Measurements from ENCODE around the gene PDZK1IP1. TPM values are rescaled to one million over a fixed set of nuclear protein-coding genes. Genes with fewer than 3 reads are reported as not detected.

PDZK1IP1 gene
- total RNA-seq, 1 donor = 0.43 TPM

DNA sequence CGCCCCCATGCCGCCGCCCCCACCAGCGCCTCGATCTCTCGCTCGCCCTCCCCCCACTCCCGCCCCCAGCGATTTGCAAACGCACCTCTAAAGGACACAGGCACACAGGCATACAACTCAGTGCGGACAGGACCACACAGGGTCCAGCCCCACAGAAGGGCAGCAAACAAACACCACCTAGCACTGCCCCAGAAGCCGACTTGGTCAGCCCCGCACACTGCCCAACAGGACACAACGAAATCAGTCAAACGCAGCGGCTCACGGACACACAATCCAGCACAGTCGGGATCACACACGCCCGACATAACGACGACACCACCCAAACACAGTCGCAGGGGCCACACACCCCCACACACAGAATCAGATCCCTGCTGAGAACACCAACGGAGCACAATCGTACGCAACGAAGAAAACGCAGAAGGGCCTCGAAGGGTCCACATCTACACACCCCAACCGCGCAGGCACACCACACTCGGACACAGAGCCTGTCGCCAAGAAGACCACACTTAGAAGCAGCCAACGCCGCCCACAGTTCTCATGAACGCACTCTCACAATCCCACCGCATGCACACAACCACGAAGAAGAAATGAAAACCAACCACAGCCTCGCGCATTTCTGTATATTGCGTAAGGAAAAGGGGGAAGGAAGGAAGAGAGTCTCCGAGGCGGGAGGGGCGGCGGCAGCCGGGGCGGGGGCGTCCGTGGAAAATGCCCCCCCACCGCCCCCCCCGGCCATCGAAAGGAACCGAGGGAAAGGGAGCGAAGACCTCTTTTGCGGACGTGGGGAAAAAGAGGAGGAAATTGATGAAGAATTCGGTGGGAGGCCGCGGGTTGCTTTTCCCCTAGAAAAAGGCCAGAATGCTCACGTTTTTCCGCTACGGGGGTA lies 41.7 kb upstream of the PDZK1IP1 start:
- DNase-seq (ENCODE audit: low read depth) = peak; percentile 53
- peak overlapping the region; percentile 30 for H3K4me3 ChIP-seq (ENCODE audit: low read depth, low read length)
- TF ChIP-seq, protein P1, sequence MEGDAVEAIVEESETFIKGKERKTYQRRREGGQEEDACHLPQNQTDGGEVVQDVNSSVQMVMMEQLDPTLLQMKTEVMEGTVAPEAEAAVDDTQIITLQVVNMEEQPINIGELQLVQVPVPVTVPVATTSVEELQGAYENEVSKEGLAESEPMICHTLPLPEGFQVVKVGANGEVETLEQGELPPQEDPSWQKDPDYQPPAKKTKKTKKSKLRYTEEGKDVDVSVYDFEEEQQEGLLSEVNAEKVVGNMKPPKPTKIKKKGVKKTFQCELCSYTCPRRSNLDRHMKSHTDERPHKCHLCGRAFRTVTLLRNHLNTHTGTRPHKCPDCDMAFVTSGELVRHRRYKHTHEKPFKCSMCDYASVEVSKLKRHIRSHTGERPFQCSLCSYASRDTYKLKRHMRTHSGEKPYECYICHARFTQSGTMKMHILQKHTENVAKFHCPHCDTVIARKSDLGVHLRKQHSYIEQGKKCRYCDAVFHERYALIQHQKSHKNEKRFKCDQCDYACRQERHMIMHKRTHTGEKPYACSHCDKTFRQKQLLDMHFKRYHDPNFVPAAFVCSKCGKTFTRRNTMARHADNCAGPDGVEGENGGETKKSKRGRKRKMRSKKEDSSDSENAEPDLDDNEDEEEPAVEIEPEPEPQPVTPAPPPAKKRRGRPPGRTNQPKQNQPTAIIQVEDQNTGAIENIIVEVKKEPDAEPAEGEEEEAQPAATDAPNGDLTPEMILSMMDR (IDR thresholded peaks at IDR 0.05; ENCODE audit: insufficient read depth, low read depth, low read length) = no peak

DNA sequence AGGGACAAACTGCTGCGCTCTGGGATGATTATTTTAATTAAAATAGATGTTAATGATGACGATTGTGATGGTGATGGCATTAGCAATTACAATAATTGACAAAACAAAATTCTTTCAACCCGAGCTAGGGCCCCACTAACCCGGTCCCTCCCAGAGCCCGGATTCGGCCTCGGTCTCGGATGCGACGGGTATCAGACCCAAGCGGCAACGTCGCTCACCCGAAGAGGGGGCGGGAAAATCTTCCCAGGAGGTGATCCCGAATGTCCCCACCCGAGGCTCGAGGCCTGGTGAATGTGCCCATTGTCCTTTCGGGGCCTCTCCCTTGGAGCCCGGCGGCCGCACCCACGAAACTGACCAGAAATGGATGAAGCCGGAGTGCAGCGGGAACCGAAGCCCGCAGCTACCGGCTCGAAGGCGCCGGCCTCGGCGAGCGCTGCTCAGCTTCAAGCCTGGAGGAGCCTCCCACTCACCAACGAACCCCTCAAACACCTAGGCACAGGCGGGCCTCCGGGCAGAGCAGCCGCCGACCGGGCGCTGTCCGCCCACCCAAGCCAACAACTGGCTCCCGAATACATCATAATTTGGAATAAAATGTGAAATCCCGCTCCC lies 41.0 kb upstream of the PDZK1IP1 start:
- TF ChIP-seq, protein P1 (IDR thresholded peaks at IDR 0.05; ENCODE audit: insufficient read depth, low read depth, low read length) = no peak
- H3K4me3 ChIP-seq (ENCODE audit: low read depth, low read length) = no peak overlapping the region
- no peak for DNase-seq (ENCODE audit: low read depth)

DNA sequence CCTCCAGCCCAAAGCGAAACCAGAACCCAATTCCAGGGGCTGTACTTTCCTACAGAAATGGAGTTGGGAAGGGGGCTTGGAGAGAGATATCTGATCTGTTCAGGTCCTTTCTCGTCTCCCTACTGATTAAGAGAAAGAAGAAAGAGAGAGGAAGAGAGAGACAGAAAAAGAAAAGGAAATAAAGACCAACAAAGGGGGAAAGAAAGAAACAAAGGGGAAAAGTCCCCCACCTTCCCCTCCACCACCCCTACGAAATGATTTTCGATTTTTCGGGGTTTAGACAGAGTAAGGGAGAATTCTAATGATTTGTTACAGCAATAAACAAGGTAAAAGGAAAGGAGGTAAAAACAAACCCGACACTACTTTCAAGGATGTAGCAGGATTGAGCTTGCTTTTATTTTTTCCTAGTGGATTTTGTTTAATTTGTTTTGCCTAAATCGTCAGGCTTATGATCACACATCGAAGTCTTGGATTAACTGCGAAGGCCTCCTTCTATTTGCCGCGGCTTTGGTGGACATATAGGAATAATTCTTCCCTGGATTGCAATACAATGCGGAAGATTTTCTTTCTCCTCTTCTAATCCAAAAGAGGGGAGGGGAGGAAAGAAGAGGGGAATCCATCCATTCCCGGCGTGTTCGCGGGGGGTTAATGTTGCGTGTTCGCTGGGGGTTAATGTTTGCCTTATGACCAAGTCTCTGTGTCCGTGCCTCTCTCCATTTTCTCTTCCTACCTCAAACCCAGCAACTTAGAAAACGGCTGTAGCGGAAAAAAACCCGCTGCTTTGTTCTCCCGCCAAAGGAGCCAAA lies 40.3 kb upstream of the PDZK1IP1 start:
- no peak overlapping the region for H3K4me3 ChIP-seq (ENCODE audit: low read depth, low read length)
- no peak for DNase-seq (ENCODE audit: low read depth)
- TF ChIP-seq, protein P1 (IDR thresholded peaks at IDR 0.05; ENCODE audit: insufficient read depth, low read depth, low read length) = no peak

DNA sequence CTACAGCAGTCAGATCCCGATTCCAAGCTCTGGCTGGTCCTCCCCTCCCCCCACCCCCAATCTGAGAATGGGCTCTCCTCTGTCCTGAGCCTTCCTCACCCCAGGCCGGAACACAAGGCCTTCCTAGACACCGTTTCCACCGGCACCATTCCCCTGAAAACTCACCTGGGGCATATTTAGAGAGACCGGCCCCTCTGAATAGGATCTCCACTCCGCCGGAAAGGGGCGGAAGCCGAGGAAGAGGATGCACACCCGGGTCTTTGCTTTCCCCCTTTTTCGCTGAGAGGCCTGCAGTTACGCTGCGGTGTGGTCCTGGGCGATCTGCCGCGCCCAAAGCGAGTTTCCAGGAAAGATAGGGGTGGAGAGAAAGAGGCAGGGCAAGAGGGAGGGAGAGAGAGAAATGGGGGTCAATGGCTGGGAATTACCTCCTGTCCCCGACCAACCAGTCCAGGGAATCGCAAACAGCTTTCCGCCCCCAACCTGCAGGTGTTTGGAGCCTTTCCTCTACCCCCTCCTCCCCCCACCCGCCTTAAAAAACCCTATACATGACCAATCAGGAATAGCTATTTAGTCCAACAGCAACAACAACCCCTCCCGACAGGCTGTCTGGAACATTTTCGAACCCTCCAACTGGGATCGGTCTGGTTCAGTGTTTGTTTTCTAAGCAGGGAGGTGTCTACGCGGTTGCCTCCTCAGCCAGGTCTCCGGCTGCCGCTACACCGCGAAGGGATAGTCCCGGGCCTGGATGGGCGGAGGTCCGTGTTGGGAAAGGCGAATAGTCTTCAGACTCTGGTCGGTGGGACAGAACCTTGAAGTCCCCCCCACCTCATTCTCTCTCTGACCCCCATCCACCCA lies 39.4 kb upstream of the PDZK1IP1 start:
- TF ChIP-seq, protein P1 (IDR thresholded peaks at IDR 0.05; ENCODE audit: insufficient read depth, low read depth, low read length) = no peak
- DNase-seq (ENCODE audit: low read depth) = no peak
- no peak overlapping the region for H3K4me3 ChIP-seq (ENCODE audit: low read depth, low read length)

DNA sequence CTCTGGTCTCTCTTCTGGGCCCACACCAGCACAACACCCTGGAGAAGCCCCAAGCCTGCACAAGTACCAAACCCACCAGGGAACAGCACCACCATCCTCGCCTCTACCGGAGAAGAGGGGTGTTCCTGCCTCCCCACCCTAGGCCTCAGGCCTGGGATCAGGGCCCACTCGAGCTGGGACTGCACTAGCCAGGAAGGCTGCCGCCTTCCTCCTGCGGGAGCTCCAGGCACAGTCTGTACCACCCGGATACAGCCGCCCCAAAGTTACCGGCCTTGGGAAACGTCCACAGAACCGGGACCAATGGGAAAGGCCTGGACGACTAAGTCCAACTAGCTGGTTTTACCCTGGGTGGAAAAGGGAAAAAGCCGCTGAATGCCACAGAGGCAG lies 38.8 kb upstream of the PDZK1IP1 start:
- no peak for DNase-seq (ENCODE audit: low read depth)
- TF ChIP-seq, protein P1 (IDR thresholded peaks at IDR 0.05; ENCODE audit: insufficient read depth, low read depth, low read length) = no peak
- H3K4me3 ChIP-seq (ENCODE audit: low read depth, low read length) = no peak overlapping the region
